ENCODE data around the gene ZNF563.
A peak's percentile ranks its signal among the peaks of the same experiment; 100 is the strongest.
"Not testable (repeated sequence)": the region's sequence is repeated elsewhere in the genome, so short reads cannot be mapped to it uniquely, and the experiment has no call there.

The ZNF563 gene

GRCh38 chr19:12333162-12334159 lies at the start of gene ZNF563:
Gene ZNF563, minus strand, starts transcription at chr19:12333633. Its CDS starts 151 bp downstream, at chr19:12333482.
- no peak for FAIRE-seq

DNA sequence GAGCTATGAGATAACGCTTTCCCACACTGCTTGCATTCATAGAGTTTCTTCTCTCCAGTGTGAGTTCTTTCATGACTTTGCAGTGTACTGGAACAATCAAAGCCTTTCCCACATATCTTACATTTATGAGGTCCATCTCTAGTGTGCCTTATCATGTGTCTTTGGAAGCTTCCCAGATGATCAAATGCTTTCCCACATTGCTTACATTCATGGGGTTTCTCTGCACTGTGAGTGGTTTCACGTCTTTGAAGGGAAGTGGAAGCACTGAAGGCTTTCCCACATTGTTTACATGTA lies 47.0 kb upstream of the ZNF563 start:
- FAIRE-seq = no peak

DNA sequence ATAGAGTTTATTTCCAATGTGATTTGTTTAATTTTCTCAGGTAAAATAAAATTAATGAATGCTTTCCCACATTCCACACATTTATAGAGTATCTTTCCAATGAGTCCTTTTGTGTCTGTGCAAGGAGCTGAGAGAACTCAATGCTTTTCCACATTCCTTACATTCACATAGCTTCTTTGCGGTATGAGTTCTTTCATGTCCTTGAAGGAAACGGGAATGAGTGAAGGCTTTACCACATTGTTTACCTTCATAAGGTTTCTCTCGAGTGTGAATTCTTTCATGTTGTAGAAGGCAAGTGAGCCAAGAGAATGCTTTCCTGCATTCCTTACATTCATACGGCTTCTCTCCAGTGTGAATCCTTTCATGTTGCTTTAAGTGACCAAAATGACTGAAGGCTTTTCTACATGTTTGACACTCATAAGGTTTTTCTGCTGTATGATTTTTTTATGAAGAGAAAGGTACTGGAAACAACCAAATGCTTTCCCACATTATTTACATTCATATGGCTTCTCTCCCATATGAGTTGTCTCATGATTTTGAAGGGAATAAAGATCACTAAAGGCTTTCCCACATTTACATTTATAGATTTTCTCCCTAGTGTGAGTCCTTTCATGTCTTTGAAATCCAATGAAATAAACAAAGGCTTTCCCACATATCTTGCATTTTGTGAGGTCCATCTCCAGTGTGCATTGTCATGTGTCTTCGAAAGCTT lies 46.5 kb upstream of the ZNF563 start:
- no peak for FAIRE-seq

GRCh38 chr19:12374026-12374425 lies 40.6 kb upstream of the ZNF563 start:
- peak; percentile 30 for FAIRE-seq

GRCh38 chr19:12365236-12366162 lies 32.1 kb upstream of the ZNF563 start, which contains the start of gene ZNF442:
Gene ZNF442, minus strand, starts transcription at chr19:12365683. Its CDS starts 2,052 bp downstream, at chr19:12363631.
- peak; percentile 98 for FAIRE-seq

- no peak for FAIRE-seq
Measured at GRCh38 chr19:12364391-12365235, 31.2 kb upstream of the ZNF563 start.

GRCh38 chr19:12362236-12362635 lies 28.8 kb upstream of the ZNF563 start:
- not testable (repeated sequence) for FAIRE-seq

DNA sequence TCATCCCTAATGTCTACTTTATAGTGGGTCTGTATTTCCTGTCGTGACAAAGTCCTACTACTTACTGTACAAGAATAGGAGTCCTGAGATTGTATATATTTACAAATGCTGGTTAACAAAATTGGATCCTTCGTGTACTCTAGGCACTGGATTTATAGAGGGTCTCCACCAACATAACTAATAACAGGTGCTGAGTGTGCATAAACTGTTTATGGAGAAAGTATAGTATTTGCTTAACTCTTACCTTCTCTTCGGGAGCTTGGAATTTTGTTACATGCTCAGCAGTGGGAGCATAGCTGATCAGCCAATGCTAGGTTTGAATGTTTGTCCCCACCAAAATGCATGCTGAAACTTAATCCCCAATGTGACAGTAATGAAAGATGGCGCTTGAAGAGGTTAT lies 19.9 kb upstream of the ZNF563 start:
- no peak for FAIRE-seq

- no peak for FAIRE-seq
Measured at GRCh38 chr19:12350890-12351197, 17.4 kb upstream of the ZNF563 start.

GRCh38 chr19:12350185-12350889 lies 16.9 kb upstream of the ZNF563 start:
- no peak for FAIRE-seq

DNA sequence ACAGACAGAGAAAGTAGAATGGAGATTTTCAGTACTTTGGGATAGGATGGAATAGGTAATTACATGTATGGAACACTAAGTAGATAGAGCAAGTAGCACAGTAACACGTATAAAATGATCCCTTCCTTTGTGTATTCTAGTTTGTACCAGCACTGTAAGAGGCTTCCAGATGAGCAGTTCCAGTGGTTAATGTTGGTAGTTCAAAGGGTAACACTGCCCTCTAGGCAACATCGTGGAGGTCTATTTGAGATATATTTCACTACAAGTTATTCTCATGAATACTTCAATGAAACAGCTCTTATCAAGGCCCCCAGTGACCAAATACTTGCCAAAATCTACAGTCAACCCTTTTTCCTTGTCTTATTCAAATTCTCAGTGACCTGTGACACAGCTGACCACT lies 13.5 kb upstream of the ZNF563 start:
- FAIRE-seq = no peak

- no peak for FAIRE-seq
Measured at GRCh38 chr19:12345197-12345596, 11.8 kb upstream of the ZNF563 start.

- no peak for FAIRE-seq
Measured at GRCh38 chr19:12331211-12331941, 2.1 kb downstream of the ZNF563 start.

DNA sequence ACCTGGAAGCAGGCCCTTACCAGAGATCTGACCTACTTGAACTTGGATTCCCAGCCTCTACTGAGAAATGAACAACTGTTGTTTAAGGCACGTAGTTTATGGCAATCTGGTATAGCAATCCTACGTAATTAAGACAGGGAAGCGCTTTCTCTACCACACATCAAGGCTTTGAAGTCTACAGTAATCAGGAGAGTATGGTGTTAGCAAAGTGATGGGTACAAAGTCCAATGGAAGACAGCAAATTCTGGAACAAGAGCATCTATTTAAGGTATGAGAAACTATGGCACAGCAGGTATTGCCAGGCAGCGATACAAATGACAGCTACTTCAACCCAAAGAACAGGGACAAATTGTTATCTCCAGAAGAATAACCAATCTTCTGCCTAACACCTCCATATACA lies 3.1 kb downstream of the ZNF563 start:
- no peak for FAIRE-seq

- no peak for FAIRE-seq
Measured at GRCh38 chr19:12325690-12326089, 7.7 kb downstream of the ZNF563 start.

DNA sequence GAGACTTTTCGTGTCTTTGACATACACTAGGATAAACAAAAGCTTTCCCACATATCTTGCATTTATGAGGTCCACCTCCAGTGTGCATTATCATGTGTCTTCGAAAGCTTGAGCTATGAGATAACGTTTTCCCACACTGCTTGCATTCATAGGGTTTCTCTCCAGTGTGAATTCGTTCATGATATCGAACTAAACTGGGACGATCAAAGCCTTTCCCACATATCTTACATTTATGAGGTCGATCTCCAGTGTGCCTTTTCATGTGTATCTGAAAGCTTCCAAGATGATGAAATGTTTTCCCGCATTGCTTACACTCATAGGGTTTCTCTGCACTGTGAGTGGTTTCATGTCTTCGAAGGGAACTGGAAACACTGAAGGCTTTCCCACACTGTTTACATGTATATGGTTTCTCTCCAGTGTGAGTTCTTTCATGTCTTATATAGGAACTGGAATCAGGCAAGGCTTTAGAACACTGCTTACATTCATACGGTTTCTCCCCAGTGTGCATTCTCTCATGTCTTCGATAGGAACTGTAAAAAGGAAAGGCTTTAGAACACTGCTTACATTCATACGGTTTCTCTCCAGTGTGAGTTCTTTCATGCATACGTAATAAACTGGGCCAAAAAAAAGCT lies 14.5 kb downstream of the ZNF563 start:
- no peak for FAIRE-seq

- FAIRE-seq = no peak
Measured at GRCh38 chr19:12314553-12314952, 18.9 kb downstream of the ZNF563 start.

- FAIRE-seq = not testable (repeated sequence)
Measured at GRCh38 chr19:12308891-12309290, 24.5 kb downstream of the ZNF563 start.

- no peak for FAIRE-seq
Measured at GRCh38 chr19:12295191-12295590, 38.2 kb downstream of the ZNF563 start.

All from A204.1 (cell line).